Right kidney (tissue), 1 donor: ENCODE measurements around the gene CCND3.
"Not testable (repeated sequence)": the region's sequence is repeated elsewhere in the genome, so short reads cannot be mapped to it uniquely, and the experiment has no call there.

Experiments
- DNase-seq: peaks from one replicate; pipeline ENCODE4 v3.0.0-alpha.2; 2016

The CCND3 gene

GRCh38 chr6:41955412-41955811 lies 13.8 kb upstream of the CCND3 start:
- DNase-seq, result no peak

GRCh38 chr6:41954668-41955067 lies 13.1 kb upstream of the CCND3 start:
- DNase-seq, result no peak

GRCh38 chr6:41947581-41948220 lies 6.1 kb upstream of the CCND3 start:
- DNase-seq, result no peak

- DNase-seq, result no peak
Measured at GRCh38 chr6:41943456-41943855, 1.8 kb upstream of the CCND3 start.

- not testable (repeated sequence) for DNase-seq
Measured at GRCh38 chr6:41942882-41943281, 1.3 kb upstream of the CCND3 start.

GRCh38 chr6:41942067-41942851 lies 651 bp upstream of the CCND3 start:
- no peak for DNase-seq

GRCh38 chr6:41940759-41941279 lies 789 bp downstream of the CCND3 start:
- DNase-seq, result no peak

- DNase-seq, result peak; percentile 33
Measured at GRCh38 chr6:41939848-41940758, 1.5 kb downstream of the CCND3 start.

- DNase-seq, result peak; percentile 26
Measured at GRCh38 chr6:41939176-41939847, 2.3 kb downstream of the CCND3 start.

GRCh38 chr6:41938590-41939175 lies 2.9 kb downstream of the CCND3 start:
- no peak for DNase-seq

- DNase-seq, result no peak
Measured at GRCh38 chr6:41937861-41938574, 3.6 kb downstream of the CCND3 start.

- DNase-seq, result no peak
Measured at GRCh38 chr6:41937472-41937860, 4.1 kb downstream of the CCND3 start.

GRCh38 chr6:41936073-41936837 lies 5.4 kb downstream of the CCND3 start:
- DNase-seq, result peak; percentile 33

GRCh38 chr6:41935685-41936072 lies 5.9 kb downstream of the CCND3 start:
- no peak for DNase-seq

GRCh38 chr6:41935193-41935574 lies 6.4 kb downstream of the CCND3 start:
- no peak for DNase-seq

- no peak for DNase-seq
Measured at GRCh38 chr6:41934278-41935192, 7.1 kb downstream of the CCND3 start.

- no peak for DNase-seq
Measured at GRCh38 chr6:41932378-41932777, 9.2 kb downstream of the CCND3 start.

- no peak for DNase-seq
Measured at GRCh38 chr6:41931792-41932191, 9.8 kb downstream of the CCND3 start.

GRCh38 chr6:41929924-41930323 lies 11.7 kb downstream of the CCND3 start:
- no peak for DNase-seq
